SK-N-MC (cell line): ENCODE measurements around the gene PDE4B.

Experiments
- EZH2 ChIP-seq: fragments of 200-600 bp; sonication (generic); IDR thresholded peaks from one replicate; pipeline ENCODE4 v1.6.1; 2017; ENCODE audit warnings: antibody characterized with exemption
- FOXP2 ChIP-seq: optimal IDR thresholded peaks from 2 replicates; pipeline ENCODE3; 2011; ENCODE audit warnings: mild to moderate bottlenecking, moderate library complexity; ENCODE audit not compliant: insufficient read depth; ENCODE audit errors: extremely low read length, control extremely low read depth
- POLR2AphosphoS5 ChIP-seq: IDR thresholded peaks from 2 replicates; pipeline ENCODE4 v1.6.1; 2012; ENCODE audit warnings: mild to moderate bottlenecking, low read depth, low read length, borderline replicate concordance

DNA sequence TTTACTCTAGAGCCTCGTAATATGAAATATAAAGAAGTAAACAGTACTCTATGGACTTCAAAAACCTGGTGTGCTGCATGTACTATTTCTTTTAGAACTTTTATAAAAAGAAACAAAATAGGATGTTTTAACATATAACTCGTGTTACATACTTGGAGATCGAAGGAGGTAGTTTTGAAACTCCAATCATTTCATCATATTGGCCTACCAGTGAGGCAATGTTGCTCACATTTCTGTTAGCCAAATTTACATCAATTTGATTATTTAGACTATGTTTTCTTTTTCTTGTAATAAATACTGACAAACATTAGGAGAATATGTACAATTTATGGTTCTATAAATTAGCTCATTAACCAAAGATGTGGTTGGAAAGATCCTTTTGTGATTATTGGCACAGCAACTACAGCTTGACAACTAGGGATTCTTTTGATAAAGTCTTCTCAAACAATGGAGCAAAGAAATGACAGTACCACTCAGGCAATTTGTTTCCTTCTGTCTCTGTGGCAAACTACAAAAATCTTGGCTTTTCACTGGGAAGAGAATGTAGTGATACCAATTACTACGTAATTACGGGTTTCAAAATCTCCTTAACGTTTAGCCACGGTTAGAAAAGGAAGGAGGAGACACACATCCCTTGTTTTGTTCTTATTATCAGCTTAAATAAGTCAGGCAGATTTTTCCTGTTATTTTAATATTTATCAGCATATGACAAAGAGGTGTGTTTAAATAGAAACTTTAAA is 474.7 kb downstream of the PDE4B start:
- TF ChIP-seq EZH2 (no peak), POLR2AphosphoS5 (no peak), FOXP2 (no peak)
